GM12873 (cell line): Measurements from ENCODE around the gene LYRM7.

Experiments
- CTCF ChIP-seq: IDR thresholded peaks from 2 replicates; pipeline ENCODE4 v1.5.1; 2012; ENCODE audit warnings: low read depth, mild to moderate bottlenecking, moderate library complexity, low read length, control low read depth; ENCODE audit not compliant: insufficient read depth; ENCODE audit errors: missing control alignments

LYRM7 gene

GRCh38 chr5:131206061-131206460 is 35.3 kb downstream of the LYRM7 start:
- TF ChIP-seq CTCF: no peak

- TF ChIP-seq CTCF: no peak
Observed at GRCh38 chr5:131206772-131207171, 36.0 kb downstream of the LYRM7 start.

- TF ChIP-seq CTCF: no peak
Observed at GRCh38 chr5:131209175-131209505, 38.4 kb downstream of the LYRM7 start.

GRCh38 chr5:131209506-131210150 is 38.9 kb downstream of the LYRM7 start:
- TF ChIP-seq CTCF: no peak

- no peak for TF ChIP-seq CTCF
Observed at GRCh38 chr5:131210151-131210510, 39.4 kb downstream of the LYRM7 start.

GRCh38 chr5:131211669-131212068 is 40.9 kb downstream of the LYRM7 start:
- no peak for TF ChIP-seq CTCF

GRCh38 chr5:131212471-131213021 is 41.8 kb downstream of the LYRM7 start:
- TF ChIP-seq CTCF: no peak
